Fibroblast of gingiva (primary cell): ENCODE data around the gene FSTL5.
"Not testable (repeated sequence)": the region's sequence is repeated elsewhere in the genome, so short reads cannot be mapped to it uniquely, and the experiment has no call there.

ENCODE experiments used
- DNase-seq: peaks from one replicate; pipeline ENCODE4 v3.0.0-alpha.2; 2011; ENCODE audit warnings: low read depth

FSTL5 gene

DNA sequence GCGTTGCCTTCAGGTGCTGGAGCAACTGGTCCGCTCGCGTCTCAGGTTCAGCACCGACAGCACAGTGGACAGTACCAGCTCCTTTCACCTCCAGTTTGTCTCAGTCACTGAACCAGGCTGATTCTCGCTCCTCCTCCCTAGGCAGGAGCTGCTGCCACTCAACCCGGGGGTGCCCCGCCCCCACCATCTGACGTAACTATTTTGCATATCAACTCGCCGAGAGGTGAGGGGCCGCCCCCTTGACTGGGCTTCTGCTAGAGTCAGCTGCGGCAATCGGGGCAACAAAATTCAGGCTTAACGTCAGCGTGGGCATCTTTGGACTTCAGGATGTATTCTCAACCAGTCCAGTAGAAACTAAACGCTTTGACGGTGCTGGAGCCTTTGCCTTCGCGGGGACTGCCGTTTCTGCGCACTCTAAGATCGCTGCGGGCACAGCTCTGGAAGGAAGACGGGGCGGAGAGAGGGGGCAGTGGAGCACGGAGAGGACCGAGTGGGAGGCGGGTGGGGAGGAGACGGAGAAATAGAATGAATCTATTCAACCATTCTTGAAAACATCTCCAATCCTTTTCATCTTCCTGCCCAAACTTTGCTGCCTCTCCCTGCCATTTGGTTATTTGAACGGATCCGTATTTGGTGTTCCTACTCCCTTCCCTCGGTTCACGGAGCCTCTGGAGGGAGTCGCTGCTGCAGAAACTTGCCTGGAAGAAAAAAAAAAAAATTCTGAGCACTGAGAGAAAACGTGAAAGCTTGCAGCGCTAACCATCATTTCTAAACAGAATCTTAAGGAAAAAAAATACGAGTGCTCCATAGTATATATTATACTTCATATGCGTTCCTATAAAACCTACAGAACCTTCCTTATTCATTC, at the start of gene FSTL5:
Gene FSTL5 (minus strand): TSS at position 109 of the 868 bp plus-strand sequence. CDS start 52,604 bp downstream, outside the sequence.
- DNase-seq, result peak; percentile 2

DNA sequence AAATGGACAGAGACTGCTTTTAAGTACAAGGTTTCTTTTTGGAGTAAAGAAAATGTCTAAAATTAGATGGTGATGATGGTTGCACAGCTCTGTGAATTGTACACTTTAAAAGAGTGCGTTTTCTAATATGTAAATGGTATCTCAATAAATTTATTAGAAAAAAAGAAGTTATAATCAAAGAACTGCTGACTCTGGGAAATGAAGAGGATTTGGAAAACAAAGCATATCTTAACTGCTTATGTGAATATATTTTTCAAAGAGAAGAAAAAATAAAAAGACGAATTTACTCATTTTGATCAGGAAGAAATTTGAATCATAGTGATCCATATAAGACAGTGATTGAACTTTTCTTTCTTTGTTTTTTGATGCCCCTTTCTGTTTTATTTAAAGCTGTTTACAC, 45.9 kb upstream of the FSTL5 start:
- DNase-seq, result no peak

DNA sequence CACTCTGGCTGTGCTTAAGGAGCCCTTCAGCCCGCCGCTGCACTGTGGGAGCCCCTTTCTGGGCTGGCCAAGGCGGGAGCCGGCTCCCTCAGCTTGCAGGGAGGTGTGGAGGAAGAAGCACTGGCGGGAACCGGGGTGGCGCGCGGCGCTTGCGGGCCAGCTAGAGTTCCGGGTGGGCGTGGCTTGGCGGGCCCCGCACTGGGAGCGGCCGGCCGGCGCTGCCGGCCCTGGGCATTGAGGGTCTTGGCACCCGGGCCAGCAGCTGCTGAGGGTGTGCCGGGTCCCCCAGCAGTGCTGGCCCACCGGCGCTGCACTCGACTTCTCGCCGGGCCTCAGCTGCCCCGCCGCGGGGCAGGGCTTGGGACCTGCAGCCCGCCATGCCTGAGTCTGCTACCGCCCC, 39.7 kb upstream of the FSTL5 start:
- DNase-seq, result not testable (repeated sequence)

- no peak for DNase-seq
These were observed 37.9 kb upstream of the FSTL5 start for GRCh38 chr4:162201673-162202072.

DNA sequence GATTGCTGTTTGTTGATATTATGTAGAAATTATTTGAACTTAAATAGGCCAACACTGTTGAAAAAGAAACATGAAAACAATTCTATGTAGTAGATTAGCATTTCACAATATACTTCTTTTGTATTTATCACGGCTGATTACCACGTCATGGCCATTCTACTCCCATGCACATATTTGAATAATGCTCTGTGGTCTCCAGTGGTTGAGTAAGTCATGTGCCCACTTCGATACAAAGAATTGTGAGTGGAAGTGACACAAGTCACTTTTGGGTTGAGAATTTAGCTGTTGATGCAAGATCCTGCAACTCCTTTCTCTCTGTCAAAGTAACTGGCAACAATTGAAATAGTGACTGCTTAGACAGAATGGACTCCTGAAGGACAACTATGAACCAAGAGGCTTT, 6.7 kb upstream of the FSTL5 start:
- DNase-seq, result no peak

- no peak for DNase-seq
These were observed 1.2 kb upstream of the FSTL5 start for GRCh38 chr4:162164906-162165510.

DNA sequence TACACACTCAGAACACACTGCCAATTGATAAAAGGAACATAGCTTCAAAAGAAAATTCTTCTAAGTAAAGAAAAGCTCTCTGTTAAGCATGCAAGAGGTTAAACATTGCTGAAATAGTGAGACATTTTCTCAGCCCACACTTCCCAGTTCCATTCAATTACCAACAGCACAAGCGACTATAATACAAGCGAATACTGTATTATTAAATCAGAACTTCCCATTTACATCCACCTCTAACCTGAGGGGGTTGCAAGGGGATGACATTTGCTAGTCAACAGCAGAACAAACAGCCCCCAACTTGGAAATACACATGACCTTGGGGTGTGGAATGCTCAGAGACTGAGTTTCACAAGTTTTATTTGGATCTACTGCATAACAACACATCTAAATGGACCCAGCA, 1.1 kb downstream of the FSTL5 start:
- no peak for DNase-seq

- no peak for DNase-seq
These were observed 6.6 kb downstream of the FSTL5 start for GRCh38 chr4:162157241-162157640.

GRCh38 chr4:162154862-162155540, 8.8 kb downstream of the FSTL5 start:
- no peak for DNase-seq

DNA sequence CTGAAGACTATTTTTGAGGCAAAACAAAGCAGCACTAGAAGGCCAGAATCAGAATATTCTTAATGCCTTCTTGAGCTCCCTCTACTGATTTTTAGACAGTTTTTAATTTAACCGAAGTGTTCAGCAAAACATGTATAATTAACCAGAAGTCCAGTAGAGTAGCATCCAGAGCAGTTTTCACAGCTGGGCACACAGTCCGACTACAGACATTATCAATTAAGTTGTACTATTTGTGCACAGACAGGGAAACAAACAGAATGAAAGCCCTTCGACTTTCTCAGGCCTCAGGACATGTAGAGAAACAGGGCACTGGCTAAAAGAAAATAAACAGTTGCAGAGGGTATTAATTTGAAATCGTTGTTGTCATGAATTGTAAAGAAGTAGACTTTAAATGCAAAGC, 11.9 kb downstream of the FSTL5 start:
- DNase-seq, result no peak

DNA sequence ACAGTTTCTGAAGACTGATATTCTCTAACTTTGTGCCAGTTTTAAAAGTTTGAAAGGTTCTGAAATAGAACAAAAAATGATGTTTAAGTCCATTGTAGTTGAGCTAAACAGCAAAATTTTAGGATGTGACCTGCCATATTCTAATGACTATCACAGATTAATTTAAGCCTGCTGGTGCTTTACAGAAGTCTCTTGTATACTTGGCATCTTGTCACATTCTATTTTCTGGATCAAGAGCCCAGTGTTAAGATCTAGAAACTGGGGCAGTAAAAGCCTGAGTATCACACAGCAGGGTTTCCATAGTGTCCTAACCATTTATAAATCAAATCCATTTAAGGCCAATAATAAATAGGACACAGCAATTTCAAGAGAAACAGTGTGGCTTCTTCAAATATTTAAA, 12.4 kb downstream of the FSTL5 start:
- no peak for DNase-seq

GRCh38 chr4:162149644-162150043, 14.2 kb downstream of the FSTL5 start:
- DNase-seq, result no peak

DNA sequence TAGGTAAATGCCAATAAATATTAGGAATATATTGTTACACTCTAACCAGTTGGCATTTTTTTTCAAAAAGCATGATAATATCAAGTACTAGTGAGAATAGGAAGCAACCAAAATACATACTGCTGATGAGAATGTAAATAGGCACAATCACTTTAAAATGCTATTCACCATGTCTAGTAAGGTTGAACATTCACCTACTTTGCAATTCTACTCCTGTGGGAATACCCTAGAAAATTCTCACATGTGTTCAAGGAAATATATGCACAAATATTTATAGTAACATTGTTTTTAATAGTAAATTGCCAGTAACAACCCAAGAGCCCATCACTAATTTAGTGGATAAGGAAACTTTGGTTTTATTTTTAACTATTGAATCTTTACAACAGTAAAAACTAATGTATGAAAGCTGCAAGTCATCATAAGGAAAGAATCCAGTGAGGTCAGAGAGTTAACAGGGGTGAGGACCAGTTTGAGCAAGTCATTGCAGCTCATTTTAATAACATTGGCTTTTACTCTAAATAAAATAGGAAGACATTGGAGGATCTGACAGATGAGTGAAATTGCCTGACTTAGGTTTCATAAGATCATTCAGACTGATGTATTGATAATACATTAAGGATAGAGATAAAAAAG, 23.6 kb downstream of the FSTL5 start:
- DNase-seq, result no peak

DNA sequence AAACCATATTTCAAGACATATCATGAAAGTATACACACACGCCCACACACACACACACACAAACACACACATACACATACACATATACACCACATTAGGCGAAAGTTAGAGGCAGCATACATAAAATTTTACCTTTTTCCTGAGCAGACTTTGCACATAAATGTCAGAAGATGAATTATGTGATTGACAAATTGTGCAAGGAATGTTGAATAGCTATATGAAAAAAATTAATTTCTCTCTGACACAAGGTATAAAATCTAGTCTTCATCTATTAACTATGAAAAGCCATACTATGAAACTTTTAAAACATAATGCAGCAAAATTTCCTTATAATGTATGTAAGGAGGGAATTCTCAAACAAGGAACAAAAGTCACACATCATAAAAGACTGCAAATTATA, 24.4 kb downstream of the FSTL5 start:
- no peak for DNase-seq

- DNase-seq, result no peak
These were observed 32.5 kb downstream of the FSTL5 start for GRCh38 chr4:162131256-162131655.

DNA sequence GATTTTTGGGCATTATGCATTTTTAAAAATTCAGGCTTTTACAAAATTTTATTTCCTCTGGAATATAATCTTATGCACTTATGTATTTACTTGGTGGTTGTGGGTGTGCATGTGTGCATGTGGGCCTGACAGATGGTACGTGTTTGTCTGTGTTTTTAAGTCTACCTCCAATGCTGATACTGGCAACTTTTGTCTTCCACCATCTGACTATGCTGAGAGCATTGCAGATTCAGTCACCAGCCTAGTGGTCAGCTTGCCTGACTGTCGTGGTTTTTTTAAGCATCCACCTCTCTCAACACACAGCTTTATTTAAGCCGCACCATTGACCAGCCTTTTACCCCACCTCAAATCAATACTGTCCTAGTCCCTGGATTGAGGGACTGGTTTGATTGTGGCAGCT, 37.1 kb downstream of the FSTL5 start:
- no peak for DNase-seq

DNA sequence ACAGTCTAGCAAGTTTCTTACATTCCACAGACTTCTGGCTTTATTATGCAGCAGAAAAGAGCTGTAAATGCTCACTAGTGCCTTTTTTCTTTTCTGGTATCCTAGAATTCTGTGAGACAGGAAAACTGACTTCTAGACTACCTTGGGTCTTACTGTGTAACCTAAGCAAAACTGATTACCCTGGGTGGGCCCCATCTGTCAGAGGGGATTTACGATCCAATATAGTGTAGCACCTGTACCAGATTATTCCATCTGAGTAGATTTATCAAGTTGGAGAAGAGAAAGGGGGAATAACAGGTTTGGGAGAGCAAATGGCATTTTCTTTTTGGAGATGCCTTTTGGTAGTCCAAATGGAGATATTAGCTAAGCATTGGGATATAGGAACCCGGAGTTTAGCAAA, 46.7 kb downstream of the FSTL5 start:
- no peak for DNase-seq

DNA sequence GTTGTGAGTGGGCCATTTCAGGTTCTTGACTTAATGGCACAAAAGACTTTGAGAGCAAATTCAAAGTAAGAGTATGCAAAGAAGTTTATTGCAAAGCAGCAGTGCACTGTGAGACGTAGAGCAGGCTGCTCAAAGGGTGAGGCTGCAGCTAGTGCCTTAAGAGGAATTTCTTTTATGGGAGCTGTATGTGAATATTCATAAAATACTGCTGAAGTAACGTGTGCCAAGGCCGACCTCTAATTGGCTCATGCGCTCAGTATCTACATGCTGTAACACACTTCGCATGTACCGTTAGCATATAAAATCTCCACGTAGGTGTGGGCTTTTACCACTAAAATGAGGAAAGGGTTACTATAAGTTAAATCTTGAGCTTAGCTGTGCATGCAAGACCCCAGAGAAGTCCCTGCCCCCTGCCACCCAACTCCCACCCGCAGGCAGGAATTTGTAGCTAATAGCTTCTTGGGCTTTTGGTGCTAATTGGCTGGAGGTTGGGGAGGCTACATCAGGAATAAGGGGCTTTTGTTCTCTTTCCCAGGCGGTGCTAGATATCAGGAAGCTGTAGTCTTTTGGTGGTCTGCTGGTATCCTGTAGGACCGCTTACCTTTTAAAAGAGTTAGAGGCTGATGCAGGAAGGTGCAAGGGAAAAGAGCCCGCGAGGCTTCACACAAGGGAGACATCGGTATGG, 47.6 kb downstream of the FSTL5 start:
- DNase-seq, result no peak

GRCh38 chr4:162115333-162115732, 48.5 kb downstream of the FSTL5 start:
- no peak for DNase-seq

DNA sequence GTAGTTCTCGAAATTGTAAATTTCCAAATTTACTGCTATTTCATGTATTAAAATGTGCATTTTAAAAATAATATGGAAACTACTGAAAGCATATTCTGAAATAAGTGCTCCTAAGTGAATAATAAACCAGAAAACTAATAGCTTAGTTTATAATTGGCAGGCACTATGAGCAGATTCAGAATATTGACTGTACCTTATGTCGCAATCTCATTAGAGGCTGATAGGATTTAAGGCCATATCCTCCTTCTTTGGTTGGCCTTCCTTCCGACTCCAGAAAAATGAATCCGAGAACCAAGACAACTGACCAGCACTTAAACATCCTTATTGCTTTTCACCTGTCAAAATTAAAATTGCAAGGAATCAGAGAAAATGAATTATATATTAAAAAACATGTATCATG, 52.7 kb downstream of the FSTL5 start:
- DNase-seq, result no peak

GRCh38 chr4:162104459-162105124, 59.2 kb downstream of the FSTL5 start:
- DNase-seq, result no peak
